ENCODE measurements around the gene HNRNPH1. TPM values are rescaled to one million over a fixed set of nuclear protein-coding genes. Genes with fewer than 3 reads are reported as not detected.

The HNRNPH1 gene
- total RNA-seq, 2 donors from 2014 or later, result 335 to 732 TPM

DNA sequence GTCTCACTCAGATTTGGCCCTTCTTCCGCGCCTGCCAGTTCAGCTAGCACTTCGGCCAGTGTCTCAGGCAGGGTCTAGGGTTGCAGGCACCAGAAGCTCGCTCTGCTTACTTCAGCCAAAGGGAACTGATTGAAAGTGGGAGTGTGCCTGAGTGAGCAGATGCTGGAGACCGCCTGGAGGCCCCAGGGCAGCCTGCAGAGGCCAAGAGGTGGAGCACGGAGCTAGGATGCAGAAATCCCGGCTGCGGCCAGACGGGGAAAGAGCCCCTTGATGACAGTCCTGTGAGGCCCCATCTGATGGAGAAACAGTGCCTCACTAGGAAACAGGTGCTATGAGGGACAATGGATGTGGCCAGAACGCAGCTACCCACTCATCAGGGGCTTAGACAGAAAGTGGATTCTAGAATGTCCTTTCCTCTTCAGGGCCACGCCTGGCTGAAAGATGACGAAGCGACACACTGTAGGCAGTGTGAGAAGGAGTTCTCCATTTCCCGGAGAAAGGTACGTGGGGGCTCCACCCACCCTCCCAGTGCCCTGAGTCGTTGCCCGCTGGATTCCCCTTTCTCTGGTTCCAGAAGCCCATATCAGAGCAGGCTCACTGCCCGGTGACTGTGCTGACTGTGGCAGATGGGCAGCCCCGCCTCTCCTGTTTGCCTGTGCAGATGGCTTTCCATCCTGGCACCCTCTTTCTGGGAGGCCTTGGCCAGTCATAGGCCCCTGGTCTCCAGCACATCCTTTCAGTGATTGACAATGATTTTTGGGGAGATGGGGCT is 16.1 kb downstream of the HNRNPH1 start:
- H3K36me3 ChIP-seq (replicated peaks in 1 of 2; ENCODE audit: insufficient read depth in 1 of 2, low read depth in 2 of 2), result peaks cover 8 to 28% of the 10 kb centered on the region in 2 donors
- H3K27ac ChIP-seq, result no peak overlapping the region
- H3K4me3 ChIP-seq, result no peak overlapping the region
- no peak for ATAC-seq
- H3K9me3 ChIP-seq, result no peaks in the 10 kb centered on the region
- TF ChIP-seq, protein P1, sequence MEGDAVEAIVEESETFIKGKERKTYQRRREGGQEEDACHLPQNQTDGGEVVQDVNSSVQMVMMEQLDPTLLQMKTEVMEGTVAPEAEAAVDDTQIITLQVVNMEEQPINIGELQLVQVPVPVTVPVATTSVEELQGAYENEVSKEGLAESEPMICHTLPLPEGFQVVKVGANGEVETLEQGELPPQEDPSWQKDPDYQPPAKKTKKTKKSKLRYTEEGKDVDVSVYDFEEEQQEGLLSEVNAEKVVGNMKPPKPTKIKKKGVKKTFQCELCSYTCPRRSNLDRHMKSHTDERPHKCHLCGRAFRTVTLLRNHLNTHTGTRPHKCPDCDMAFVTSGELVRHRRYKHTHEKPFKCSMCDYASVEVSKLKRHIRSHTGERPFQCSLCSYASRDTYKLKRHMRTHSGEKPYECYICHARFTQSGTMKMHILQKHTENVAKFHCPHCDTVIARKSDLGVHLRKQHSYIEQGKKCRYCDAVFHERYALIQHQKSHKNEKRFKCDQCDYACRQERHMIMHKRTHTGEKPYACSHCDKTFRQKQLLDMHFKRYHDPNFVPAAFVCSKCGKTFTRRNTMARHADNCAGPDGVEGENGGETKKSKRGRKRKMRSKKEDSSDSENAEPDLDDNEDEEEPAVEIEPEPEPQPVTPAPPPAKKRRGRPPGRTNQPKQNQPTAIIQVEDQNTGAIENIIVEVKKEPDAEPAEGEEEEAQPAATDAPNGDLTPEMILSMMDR (IDR thresholded peaks at IDR 0.05), result no peak
- no peak for TF ChIP-seq POLR2A (IDR thresholded peaks at IDR 0.05)
- intact Hi-C loops (cut with DNase I), result no loop called here
- H3K4me1 ChIP-seq, result no peaks in the 10 kb centered on the region
- no peaks in the 10 kb centered on the region for H3K27me3 ChIP-seq
- 62 to 75% methylated on average over 16 to 19 of the region's 19 CpGs for WGBS, 2 donors
- DNase-seq, result peak in 3 of 4 donors; percentile 40 to 50 (median 43)

DNA sequence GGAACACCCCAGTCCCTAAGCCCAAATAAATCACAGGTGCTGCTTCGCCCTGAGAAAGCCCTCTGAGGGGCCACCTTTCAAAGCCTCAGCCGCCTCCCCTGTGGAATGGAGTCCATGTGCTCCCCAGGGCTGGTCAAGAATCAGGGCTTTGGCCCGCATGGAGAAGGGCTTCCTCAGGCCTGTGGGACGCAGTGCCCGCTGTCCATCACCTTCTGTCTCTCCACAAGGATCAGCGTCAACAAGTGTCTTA is 16.6 kb downstream of the HNRNPH1 start:
- Histone ChIP-seq H3K27ac (no peak overlapping the region), H3K4me1 (no peaks in the 10 kb centered on the region), H3K27me3 (no peaks in the 10 kb centered on the region), H3K36me3 (replicated peaks in 1 of 2; ENCODE audit: insufficient read depth in 1 of 2, low read depth in 2 of 2) (peaks cover 8 to 30% of the 10 kb centered on the region in 2 donors), H3K4me3 (no peak overlapping the region), H3K9me3 (no peaks in the 10 kb centered on the region)
- TF ChIP-seq POLR2A (IDR thresholded peaks at IDR 0.05), result no peak
- TF ChIP-seq, protein P1 (IDR thresholded peaks at IDR 0.05), result no peak
- no peak for DNase-seq
- no peak for ATAC-seq
- intact Hi-C loops (cut with DNase I), result no loop called here
- 73 to 90% methylated on average over 3 to 6 of the region's 6 CpGs for WGBS, 2 donors

DNA sequence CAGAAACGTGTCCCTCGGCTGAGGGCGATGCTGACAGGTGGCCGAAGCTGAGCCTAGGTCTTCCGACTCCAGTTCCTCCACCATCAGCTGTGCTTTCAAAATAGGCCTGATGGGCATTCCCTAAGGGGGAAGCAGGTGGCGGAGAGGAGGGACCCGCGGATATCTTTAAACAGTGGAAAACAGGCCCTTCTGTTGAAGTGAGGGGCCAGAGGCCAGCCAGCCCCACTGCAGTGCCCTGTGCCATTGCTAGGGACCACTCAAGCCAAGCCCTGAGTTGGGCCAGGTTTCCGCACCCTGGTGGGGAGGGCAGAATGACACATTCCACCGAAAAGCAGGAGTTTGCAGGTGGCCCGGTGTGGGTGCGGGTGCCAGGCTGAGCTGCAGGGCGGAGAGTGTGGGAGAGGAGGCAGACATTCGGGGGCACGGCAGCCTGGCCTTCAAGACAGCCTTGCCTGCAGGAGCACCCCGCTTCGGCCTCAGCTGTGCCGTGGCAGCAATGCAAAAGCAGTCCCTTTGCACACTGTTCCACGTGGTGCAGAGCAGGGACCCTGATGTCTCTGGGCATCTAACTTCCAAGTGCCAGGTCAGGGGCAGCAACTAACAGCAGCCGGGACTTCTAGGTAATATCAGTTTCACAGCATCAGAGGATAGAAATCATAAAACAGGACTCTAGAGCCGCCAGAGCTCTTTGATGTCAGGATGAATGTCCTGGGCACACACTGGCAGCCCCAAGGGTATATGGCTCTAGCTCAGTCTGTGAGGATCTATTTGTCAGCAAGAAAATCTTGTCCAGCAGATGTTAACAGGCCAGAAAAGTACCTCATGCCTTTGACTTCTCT is 17.2 kb downstream of the HNRNPH1 start:
- peaks cover 8 to 32% of the 10 kb centered on the region in 2 donors for H3K36me3 ChIP-seq (replicated peaks in 1 of 2; ENCODE audit: insufficient read depth in 1 of 2, low read depth in 2 of 2)
- 81 to 84% methylated on average over 17 to 19 of the region's 21 CpGs for WGBS, 2 donors
- TF ChIP-seq, protein P1 (IDR thresholded peaks at IDR 0.05), result no peak
- TF ChIP-seq POLR2A (IDR thresholded peaks at IDR 0.05), result no peak
- no peak for DNase-seq
- intact Hi-C loops (cut with DNase I), result no loop called here
- H3K4me1 ChIP-seq, result no peaks in the 10 kb centered on the region
- H3K9me3 ChIP-seq, result no peaks in the 10 kb centered on the region
- H3K27me3 ChIP-seq, result no peaks in the 10 kb centered on the region
- ATAC-seq, result no peak
- H3K27ac ChIP-seq, result peak overlapping the region in 1 of 4 donors; percentile 3
- no peak overlapping the region for H3K4me3 ChIP-seq

DNA sequence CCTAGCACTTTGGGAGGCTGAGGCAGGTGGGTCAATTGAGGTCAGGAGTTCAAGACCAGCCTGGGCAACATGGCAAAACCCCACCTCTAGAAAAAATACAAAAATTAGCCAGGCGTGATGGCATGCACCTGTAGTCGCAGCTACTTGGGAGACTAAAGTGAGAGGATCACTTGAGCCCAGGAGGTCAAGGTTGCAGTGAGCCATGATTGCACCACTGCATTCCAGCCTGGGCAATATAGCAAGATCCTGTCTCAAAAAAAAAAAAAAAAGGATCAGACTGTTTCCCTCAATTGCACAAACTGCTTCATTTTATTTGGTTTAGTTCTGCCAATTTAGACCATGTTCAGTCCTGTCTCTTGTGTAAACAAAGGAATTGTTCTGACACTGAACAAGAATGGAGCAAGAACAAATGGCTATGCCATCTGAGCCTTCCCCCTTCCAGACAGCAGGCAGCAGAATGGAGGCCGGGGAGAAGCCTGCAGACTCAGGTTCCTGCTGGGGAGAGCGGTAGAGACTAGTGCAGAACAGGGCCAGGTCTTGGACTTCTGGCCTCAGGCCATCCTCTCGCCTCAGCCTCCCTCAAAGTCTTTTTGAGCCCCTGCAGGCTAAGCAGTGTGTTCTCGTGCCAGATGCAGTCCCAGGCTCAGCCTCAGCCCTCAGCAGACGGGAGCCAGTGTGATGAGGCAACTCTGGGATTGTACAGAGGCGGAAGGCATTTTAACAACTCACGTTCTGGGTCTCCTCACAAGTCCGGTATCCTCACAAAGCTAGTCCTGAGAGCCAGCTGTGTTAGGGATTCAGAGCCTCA is 18.2 kb downstream of the HNRNPH1 start:
- Histone ChIP-seq H3K4me3 (no peak overlapping the region), H3K27ac (peak overlapping the region in 1 of 4 donors; percentile 3), H3K36me3 (replicated peaks in 1 of 2; ENCODE audit: insufficient read depth in 1 of 2, low read depth in 2 of 2) (peaks cover 5 to 30% of the 10 kb centered on the region in 2 donors), H3K4me1 (no peaks in the 10 kb centered on the region), H3K9me3 (no peaks in the 10 kb centered on the region), H3K27me3 (no peaks in the 10 kb centered on the region)
- intact Hi-C loops (cut with DNase I), result no loop called here
- DNase-seq, result no peak
- no peak for ATAC-seq
- TF ChIP-seq POLR2A (IDR thresholded peaks at IDR 0.05), result no peak
- TF ChIP-seq, protein P1 (IDR thresholded peaks at IDR 0.05), result no peak
- 76 to 82% methylated on average over 10 of the region's 10 CpGs for WGBS, 2 donors
